H1 (cell line): ENCODE data around the gene SYNJ2. TPM values are rescaled to one million over a fixed set of nuclear protein-coding genes. Genes with fewer than 3 reads are reported as not detected.

Experiments used
- NANOG ChIP-seq: IDR thresholded peaks from 2 replicates; pipeline ENCODE4 v1.6.1; 2011; ENCODE audit warnings: low read length, low read depth, mild to moderate bottlenecking, inconsistent platforms; ENCODE audit not compliant: insufficient read depth, poor library complexity, severe bottlenecking
- polyA plus RNA-seq, 7 experiments: library from polyadenylated mRNA; depleted of rRNA in 3 of 7; stranded (reverse) in 5 of 7; unstranded in 2 of 7; fragments of >200 nt in 5 of 7; fragments of 200-250 nt in 2 of 7; gene quantifications; 1 replicate in 5 of 7; 2 replicates in 1 of 7; 4 replicates in 1 of 7; pipeline versions ENCODE4 v1.2.1 to v1.2.3, GENCODE V29; 2011 to 2013; ENCODE audit warnings: missing spikeins in 2 of 7, mixed read lengths in 2 of 7
- total RNA-seq: library from RNA; stranded (reverse); fragmentation: NEBNext Ultra II Directional; extraction: Animal tissue kit (Norgen Biotek cat#: 25700); gene quantifications from 2 replicates; pipeline ENCODE4 v1.2.1, GENCODE V29; 2021

Gene SYNJ2
- total and polyA plus RNA-seq, 2 of the 8 experiments (the other 6 are each of a cell fraction or from before 2014, with no cell fraction given): 3.7 to 13.9 TPM

DNA sequence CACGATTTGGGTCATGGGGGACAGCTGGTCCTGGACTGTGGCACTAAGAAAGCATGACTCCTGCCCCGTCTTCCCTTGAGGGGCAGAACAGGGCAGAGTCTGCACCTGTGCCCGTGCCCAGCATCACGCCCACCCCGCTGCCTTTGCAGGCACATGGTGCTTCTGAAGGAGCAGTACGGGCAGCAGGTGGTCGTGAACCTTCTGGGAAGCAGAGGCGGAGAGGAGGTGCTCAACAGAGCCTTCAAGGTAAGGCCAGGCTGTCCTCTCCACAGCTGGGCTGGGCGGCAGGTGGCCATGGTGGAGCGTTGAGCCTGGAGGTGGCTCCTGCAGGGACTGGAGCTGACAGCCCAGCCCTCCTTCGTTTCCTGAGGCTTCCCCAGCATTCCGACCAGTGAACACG, 77.4 kb downstream of the SYNJ2 start (continued):
- TF ChIP-seq NANOG: no peak
